NCI-H345 (cell line): ENCODE data around the gene CACNB4.

ENCODE experiments used
- DNase-seq: peaks from one replicate; lab custom pipeline; 2025; lab: John Stamatoyannopoulos, UW

Gene CACNB4

DNA sequence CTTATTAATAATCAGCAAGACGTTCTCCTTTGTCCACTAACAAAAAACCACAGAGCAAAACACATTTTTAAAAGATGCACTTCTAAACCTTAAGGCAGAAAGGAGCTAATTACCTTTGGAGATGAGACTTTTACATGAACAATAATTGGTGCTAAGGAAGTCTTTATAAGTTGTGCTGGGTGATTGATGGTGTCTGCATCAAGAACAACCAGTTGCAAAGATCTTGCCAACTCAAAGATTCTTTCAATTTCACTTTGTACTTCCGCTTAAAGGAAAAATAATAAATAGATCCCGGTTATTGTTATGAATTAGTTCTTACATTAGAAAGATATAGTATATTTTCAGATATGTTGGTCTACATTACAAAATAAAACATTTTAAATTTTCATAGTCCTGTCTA lies 243.7 kb downstream of the CACNB4 start:
- DNase-seq = no peak

- peak; percentile 51 for DNase-seq
These were observed 245.6 kb downstream of the CACNB4 start for GRCh38 chr2:151853070-151853758.

- no peak for DNase-seq
These were observed 246.4 kb downstream of the CACNB4 start for GRCh38 chr2:151852260-151853069.

GRCh38 chr2:151851761-151852160 lies 247.1 kb downstream of the CACNB4 start:
- DNase-seq = no peak

DNA sequence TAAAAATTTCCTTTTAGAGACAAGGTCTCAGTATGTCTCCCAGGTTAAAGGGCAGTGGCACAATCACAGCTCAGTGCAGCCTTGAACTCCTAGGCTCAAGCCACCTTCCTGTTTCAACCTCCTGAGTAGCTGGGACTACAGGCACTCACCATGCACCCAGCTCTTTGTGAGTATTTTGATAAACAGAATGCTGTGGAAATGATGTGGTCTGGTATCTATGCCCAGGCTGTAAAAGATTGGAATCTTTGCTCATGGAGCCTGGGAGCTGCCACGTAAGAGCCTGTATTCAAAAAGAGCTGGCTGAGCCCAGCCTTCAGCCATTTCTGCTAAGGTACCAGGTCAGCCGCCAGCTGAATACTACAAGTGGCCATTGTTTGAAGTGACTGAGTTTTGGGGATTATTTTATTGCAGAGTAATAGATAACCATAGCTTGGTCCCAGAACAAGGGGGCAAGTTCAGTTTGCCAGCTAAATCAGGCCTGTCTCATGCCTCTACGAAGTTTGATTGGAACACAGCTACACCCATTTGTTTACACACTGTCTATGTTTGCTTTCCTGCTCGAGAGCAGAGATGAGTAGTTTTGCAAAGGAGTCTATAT lies 249.3 kb downstream of the CACNB4 start:
- DNase-seq = peak; percentile 61

- no peak for DNase-seq
These were observed 253.0 kb downstream of the CACNB4 start for GRCh38 chr2:151845884-151846283.

DNA sequence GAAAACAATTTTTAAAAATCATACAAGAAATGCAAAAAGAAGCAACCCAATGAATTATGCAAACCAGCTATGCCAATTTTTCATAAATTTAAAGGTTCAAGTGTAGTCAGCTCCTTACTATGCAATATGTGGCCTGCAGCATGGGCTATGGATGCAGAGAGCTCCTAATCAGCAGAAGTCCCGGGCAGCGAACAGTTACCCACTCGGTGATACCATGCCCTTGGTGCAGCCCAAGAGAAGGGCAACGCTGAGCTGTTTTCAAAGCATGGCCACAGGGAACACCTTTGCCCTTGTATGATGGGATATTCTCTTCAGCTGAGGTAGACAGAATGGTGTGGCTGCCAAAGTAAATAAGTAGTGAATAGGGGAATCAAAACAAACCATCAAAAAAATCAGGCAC lies 253.4 kb downstream of the CACNB4 start:
- DNase-seq = no peak

DNA sequence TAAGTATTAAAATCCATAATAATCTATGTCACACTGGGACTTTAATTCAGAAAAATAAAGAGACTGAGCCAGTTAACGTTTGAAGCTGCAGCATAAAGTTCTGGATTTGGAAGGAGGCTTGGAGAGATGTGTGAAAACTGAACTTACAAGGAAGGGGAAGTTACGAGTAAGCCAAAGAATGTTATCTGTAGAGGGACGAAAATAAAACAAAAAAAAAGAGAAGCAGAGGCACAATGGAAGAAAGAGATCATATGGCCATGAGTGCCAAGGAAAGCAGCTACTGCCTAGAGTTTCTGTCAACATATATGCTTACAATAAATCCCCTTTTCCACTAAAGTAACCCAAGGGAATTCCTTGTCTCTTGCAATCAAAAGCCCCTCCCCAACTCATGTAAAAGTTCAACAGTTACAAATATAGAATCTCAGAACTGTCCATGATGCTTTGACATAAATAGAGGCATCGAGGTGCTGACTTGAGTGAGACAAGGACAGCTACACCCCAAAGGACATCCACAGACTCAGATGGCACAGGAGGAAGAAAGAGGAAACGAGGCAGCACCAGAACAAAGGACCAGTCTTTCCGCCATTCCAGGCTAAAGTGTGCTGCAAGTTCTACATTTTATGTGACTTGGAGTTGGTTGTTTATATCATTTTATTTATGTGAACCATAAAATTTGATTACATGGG lies 254.5 kb downstream of the CACNB4 start:
- no peak for DNase-seq

DNA sequence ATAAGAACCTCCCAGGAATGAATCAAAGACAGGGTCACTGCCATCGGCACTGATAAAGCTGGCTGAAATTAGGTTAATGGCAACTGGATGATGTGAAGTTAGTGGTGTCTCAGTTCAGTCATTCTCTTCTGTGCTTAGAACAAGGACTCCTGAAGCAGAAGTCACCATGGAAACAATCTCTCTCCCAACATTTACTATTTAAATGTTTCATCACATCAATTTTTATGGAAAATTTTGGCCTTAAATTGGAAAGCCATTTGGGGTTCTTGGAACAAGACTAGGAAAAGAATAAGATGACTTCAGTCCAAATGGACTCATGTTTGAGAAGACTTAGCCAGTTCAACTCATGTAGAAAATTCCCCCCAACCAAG lies 255.2 kb downstream of the CACNB4 start:
- DNase-seq = no peak

- no peak for DNase-seq
These were observed 255.8 kb downstream of the CACNB4 start for GRCh38 chr2:151842830-151843690.

DNA sequence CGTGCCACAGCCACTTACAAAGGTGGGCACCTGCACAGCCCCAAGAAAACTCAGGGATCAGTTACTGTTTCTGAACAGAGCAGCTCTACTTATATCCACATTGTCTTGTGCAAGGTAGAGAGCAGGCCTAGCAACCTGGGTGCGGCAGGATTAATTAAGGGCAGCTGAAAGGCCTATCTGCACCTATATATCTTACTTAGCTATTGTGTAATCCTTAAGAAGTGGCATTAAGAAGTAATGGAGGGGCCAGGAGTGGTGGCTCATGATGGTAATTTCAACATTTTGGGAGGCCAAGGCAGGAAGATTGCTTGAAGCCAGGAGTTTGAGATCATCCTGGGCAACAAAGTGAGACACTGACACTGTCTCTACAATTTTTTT lies 257.8 kb downstream of the CACNB4 start:
- no peak for DNase-seq

- DNase-seq = no peak
These were observed 258.4 kb downstream of the CACNB4 start for GRCh38 chr2:151840216-151841046.

- DNase-seq = no peak
These were observed 260.9 kb downstream of the CACNB4 start for GRCh38 chr2:151837926-151838325.

- no peak for DNase-seq
These were observed 264.9 kb downstream of the CACNB4 start for GRCh38 chr2:151833984-151834383.

DNA sequence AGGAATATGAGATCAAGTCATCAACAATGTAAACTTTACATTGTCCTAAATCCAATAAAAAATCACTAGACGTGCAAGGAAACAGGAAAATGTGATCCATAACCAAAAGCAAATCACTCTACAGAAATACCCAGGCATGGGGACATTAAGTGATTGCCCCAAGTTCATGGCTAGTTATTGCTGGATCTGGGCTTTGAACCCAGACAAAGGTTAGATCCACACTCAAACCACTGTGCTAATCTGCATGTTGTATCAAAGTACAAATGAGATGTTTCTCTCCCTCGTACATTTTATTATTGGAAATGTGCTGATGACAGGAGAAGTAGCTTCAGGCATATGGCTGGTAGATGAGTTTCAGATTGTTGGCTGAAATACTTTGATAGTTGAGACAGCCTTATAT lies 267.9 kb downstream of the CACNB4 start:
- no peak for DNase-seq

DNA sequence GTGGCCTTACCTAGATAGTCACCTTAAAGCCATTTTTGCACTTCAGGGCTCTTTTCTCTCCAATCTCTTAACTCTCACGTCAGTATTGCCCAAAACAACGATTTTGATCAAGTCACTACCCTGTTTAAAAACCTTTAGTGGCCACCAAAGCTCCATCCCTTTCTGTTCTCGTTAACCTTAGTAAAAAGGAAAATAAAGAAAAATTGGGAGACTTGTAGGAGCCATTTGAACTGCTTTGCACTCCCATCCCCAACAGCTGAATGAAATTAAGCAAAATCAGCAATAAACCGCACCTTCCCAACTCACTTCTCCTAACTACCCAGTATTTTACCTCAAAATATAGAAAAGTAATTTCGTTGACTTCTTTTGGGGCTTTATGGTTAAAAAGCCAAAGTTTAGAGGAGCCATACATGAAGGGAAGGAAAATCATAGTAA lies 269.9 kb downstream of the CACNB4 start:
- no peak for DNase-seq

- DNase-seq = peak; percentile 93
These were observed 270.5 kb downstream of the CACNB4 start, which contains the start of gene ARL5A for GRCh38 chr2:151828143-151828889. Gene ARL5A, minus strand, starts transcription at chr2:151828421. Its CDS starts 245 bp downstream, at chr2:151828176.

DNA sequence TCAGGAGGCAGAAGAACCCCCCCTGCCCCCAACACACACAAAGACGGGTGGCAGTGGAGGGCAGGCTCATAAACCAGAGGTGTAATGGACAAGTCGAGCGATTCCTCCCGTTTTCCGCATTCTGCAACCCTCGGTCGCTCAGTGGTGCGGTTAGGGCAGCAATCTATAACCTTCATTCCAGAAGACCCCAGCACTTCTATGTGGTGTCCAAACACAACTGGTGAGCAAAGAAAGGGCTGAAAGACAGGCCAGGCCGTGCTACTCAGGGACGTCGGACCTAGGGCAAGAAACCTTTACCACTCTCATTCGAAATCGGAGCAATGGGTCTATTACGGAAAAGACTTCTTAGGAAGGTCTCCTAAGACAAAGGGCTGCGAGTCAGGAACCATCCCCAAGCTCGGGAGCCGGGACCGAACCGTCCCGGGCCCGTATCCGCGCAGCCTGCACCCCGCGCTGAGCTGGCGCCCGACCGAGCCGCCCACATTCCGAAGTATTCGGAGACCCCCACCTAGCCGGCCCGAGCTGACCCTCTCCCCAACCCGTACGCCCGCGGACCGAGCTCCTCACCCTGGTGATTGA lies 271.2 kb downstream of the CACNB4 start:
- DNase-seq = no peak

- no peak for DNase-seq
These were observed 272.1 kb downstream of the CACNB4 start for GRCh38 chr2:151826737-151827157.
